Right lung (tissue), 5 donors: ENCODE measurements around the gene C10orf53. TPM values are rescaled to one million over a fixed set of nuclear protein-coding genes. Genes with fewer than 3 reads are reported as not detected.
"Not testable (repeated sequence)": the region's sequence is repeated elsewhere in the genome, so short reads cannot be mapped to it uniquely, and the experiment has no call there.

Experiments used
- DNase-seq, 2 donors: peaks; one replicate each; pipeline ENCODE4 v3.0.0-alpha.2; 2013
- polyA plus RNA-seq, 5 donors: library from polyadenylated mRNA; unstranded; fragments of 120-200 nt; gene quantifications; one replicate each; pipeline versions ENCODE4 v1.2.1 to v1.2.3, GENCODE V29; 2013; ENCODE audit warnings: inconsistent platforms in 1 of 5, low replicate concordance in 1 of 5; ENCODE audit not compliant: insufficient read length in 5 of 5, insufficient read depth in 1 of 5

Gene C10orf53
- polyA plus RNA-seq, 5 donors: 0.07 TPM; not detected in 4

DNA sequence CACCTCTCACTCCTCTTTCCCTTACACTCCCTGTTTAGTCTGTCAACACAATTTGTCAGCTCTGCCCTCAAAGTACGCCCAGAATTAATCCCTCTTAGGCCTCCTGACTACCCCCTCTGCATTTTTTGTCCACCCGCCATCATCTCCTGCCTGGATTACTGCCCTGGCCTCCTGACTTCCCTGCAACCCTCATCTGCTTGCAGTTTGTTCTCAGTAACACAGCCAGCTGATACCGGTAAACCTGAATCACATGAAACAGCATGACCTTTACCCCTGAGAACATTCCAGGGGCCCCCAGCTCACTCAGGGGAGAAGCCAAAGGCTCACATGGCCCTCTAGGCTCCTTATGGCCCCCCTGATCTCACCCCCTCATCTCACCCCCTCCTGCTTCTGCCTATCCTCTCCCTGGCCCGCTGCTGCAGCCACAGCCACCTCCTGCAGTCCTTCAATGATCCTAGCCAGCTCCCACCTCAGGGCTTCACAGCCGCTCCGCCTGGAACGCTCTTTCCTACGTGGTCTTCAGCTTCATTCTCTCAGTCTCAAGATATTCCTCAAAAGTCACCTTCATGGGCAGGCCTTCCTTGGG is 8.9 kb downstream of the C10orf53 start:
- DNase-seq: no peak

DNA sequence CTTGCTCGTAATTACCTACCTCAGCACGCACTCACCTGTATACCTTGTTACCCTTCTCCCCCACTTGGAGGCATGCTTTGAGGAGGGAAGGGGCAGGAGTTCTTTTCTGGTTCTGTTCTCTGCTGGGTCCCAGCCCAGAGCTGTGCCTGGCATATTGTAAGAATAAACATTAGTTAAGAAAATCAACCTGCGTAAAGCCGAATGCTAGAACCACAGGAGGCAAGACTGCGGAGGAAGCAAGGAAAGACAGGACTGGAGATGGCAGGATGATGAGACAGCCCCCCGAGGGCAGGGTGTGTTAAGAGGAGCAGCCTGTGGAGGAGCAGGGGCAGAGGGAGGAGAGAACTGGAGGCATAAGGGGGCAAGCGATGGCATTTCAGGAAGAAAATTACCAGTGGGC is 9.5 kb downstream of the C10orf53 start:
- no peak for DNase-seq

DNA sequence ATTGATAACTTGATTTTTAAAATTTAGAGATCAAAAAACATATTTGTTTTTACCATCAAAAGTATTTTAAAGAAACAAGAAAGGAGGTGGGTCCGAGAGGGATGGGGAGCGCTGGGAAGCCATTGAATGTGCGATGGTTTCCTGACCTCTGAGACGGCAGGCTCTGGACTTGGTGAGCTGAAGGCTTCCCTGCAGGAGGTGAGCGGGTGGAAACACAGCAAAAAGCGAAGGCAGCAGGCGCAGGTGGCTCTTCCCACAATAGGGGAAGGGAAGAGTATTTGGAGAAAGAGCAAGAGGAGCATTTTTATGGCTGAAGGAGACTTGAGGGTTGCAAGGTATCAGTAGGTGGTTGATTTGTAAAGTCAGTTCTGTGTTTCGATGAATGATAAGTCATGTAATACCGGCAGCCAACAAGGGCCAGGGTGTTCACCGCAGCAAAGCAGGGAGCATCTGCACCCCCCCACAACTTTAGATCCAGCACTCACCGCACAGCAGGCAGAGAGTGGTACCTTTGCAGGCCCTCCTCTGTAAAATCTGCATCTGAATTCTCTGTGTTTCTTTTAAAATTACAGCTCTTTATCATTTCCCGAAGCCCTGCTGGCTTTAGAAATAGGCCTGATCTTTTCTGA is 10.5 kb downstream of the C10orf53 start:
- DNase-seq: no peak

DNA sequence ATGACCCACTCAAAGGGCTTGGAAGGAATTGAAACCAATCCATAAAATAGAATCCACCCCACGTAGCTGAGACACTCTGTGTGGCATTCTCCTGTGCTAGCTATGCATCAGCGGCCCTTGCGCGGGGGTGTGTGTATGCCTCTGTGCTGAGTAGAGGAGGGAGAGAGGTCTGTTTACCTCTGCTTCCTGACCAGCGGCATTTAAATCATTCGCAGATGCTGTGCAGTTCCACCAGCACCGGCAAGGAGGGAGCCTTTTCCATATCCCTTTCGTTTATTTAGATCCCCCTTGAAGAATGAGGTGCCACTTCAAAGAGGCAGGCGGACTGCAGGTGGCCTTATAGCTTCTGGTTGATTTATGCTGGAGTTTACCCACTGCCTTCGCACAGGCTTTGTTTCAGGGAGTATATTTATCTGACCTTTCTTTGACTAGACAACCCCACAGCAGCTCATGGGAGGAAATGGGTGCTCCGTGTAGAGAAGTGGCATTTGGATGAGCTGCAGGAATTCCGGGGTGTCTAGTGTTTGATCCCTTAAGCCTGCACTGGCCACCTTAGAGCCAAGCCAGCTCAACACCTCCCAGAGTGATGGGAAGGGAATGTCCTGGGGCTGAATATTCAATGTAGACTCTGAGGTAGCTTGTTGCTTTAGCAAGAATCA is 11.4 kb downstream of the C10orf53 start:
- no peak for DNase-seq

DNA sequence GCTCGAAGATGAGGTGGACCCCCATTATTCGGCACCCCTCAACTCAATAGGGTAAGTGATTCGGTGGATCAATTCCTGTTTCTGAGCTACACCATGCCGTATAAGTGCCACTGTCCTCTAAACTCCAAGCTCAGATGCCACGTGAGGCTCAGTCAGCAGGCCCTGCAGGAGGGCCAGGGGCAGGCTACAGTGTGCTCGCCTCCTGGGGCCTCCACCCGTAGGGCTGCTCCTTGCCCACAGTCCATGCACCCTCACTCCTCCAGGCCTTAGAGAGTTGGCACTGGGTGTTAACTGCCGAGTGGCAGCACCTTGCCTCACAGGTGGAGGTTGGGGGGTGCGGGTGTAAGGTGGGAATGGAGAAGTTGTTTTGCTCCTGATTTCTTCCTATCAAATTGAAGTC is 12.1 kb downstream of the C10orf53 start:
- no peak for DNase-seq

DNA sequence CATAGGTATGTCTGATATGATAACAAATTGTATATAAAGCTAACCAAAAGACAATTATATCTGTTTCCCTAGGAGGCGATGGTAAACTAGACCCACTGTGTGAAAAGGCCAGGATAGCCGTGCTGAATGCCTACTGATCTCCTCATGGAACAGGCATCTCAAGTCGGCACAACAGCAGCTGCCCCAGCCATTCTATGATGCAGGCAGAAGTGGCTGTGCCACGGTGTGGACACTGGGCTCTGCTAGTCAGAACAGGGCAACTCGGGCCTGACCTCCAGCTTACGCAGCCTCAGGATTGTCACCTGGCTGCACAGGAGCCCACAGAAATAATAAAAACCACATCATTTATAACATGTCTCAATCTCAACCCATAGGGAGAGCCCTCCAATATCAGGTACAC is 15.0 kb downstream of the C10orf53 start:
- no peak for DNase-seq

DNA sequence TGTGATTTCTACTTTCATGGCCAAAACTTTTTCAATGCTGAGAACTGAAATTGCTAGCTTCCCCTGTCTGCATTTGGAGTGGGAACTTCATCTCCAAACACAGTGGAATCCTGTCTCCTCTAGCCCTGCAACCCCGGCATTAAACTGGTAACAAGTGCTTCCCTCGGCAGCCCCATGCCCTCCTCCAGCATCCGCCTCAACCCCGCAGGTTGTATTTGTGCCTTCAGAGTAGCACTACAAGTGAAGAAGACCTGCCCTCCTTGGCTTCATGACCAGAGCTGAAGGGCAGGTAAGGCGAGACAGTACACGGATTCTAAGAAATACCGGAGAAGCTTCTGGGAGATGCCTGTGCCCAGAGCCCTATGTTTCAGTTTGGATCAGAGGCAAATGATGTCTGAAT is 16.9 kb downstream of the C10orf53 start:
- no peak for DNase-seq

DNA sequence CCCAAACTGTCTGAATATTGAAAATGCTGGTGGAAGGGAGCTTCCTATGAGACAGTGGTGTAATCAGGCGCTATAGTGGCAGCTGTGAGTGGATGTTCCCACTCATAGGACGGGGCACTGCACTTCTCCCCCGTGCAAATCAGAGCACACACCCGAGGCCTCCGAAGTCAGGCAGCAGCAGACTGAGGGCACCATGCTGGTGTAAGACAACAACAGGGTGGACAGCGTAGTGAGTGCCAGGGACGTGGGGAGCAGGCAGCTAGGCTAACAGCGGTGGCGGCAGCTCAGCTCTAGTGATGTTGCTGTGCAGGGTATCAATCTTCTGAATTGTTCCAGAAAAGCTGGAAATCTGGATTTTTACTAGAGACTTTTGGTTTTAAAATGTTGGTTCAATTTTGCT is 19.2 kb downstream of the C10orf53 start:
- DNase-seq: no peak

DNA sequence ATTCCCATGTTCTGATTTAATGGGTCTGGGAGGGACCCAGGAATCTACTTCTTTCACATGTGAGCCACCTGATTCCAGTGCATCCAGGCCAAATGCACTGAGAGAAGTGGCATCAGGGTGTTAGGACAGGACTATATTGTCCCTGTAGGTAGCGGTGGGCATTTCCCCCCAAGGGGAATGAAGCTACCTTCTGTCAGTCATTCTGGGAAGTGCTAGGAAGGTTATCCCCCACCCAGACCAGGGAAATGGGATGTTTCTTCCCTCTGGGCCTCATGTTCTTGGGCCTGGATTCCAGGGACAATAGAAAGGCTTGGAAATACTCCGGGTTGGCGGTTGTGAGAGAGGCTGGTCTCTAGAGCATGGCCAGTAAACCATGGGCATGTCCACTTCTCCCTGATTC is 20.8 kb downstream of the C10orf53 start:
- DNase-seq: no peak

DNA sequence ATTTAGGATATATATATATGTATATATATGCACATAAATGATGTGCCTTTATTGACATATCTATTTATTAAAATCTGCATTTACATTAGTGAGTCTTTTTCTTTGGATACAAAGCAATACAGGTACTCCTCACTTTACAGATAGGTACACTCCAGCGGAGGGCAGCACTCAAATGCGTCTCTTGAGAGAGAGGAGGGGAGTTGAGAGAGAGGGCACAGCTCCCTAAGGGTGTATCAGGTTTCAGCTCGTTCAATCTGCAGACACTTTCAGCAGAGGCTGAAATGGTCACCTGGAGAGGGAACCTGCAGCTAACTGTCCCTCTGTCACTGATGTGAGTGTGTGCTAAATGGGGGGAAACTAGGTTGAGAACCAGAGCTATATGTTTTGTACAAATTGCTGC is 21.5 kb downstream of the C10orf53 start:
- peak in 1 of 2 donors; percentile 4 for DNase-seq

DNA sequence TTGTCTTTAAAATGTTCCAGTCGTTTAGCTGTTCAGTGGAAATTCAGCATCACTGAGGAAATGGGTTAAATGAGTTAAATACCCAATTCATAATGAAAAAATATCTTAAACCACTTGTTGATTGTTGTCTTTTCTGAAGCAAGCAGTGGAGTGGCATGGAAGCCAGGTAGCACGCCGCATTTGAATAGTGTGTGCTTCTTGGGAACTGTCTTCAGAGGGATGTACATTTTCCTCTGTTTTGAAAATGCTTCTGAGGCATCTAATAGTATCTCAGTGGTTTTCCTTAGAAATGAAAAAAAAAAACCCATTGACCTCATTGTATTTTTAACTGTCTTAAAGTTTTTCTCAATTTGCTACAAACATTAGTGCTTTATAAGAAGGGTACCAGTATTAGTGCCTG is 28.1 kb downstream of the C10orf53 start:
- DNase-seq: no peak

DNA sequence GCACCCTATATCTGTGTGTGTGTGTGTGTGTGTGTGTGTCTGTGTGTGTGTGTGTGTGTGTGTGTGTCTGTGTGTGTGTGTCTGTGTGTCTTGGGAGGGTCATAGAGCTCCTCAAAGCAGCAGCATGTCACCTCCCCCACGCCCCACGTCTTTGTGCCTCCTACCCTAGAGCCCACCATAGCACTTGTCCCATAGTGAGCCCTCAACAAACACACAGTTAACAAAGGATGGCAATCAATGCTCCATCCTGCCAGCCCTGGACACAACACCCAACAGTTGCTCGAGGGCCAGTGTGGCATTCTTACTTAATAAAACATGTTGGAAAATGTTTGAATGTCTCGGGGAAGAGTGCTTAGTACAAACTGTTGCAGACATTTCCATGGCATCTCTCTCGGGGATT is 30.5 kb downstream of the C10orf53 start:
- no peak for DNase-seq

DNA sequence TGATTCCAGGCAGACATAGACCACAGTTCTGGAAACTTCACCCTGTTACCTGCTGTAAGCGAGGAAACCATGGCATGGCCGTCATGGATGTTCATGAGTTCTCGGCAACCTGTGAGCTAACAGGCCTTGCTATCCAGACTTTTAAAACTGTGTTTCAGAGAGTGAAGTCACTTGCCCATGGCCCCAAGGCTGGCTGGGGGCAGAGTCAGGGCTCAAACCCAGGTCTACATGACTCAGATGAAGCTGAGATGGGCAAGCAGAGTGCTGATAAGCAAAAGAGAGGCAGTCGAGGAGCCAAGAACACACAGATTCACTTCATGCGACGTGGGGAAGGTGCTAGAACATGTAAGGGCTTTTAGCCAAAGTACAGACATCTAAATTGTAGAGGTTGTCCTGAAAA is 31.5 kb downstream of the C10orf53 start:
- no peak for DNase-seq

DNA sequence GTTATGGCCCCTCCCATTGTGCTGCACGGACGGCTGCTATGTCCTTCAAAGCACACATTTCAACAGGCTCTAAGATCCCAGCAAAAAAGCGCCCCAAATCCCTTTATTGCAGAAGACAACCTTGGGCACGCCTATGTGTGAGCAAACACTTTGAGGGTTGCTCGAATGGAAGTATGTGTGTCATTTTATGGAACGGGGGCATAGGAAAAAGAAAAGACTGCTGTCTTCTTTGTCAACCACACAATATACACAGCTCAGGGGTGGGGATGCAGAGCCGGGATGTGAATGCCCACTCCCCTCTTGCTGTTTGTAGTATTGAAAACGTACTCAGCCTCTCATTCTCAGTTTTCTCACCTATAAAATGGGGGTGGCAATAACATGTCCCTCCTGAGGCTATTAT is 32.0 kb downstream of the C10orf53 start:
- DNase-seq: no peak

DNA sequence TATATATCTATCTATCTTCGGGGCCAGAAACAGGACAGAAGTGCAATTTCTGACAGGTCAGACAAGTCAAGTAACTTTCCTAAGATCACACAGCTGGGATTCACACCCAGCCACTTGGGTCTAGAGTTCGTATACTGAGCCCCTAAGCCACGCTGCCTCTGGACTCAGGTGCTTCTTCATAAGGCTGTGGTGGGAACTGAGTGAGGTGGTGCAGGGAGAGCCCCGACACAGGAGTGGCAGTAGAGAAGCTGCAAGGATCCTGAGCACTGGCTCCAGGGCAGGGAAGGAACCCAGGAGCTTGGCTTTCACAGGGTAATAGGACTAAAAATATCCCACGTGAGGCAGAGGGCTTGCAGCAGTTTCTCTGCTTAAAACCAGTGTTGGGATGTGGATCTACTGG is 33.8 kb downstream of the C10orf53 start:
- no peak for DNase-seq

DNA sequence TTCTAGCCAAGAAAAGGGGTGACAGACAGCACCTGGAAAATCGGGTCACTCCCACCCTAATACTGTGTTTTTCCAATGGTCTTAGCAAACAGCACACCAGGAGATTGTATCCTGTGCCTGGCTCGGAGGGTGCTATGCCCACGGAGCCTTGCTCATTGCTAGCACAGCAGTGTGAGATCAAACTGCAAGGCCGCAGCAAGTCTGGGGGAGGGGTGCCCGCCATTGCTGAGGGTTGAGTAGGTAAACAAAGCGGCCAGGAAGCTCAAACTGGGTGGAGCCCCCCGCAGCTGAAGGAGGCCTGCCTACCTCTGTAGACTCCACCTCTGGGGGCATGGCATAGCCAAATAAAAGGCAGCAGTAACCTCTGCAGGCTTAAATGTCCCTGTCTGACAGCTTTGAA is 35.7 kb downstream of the C10orf53 start:
- not testable (repeated sequence) for DNase-seq

DNA sequence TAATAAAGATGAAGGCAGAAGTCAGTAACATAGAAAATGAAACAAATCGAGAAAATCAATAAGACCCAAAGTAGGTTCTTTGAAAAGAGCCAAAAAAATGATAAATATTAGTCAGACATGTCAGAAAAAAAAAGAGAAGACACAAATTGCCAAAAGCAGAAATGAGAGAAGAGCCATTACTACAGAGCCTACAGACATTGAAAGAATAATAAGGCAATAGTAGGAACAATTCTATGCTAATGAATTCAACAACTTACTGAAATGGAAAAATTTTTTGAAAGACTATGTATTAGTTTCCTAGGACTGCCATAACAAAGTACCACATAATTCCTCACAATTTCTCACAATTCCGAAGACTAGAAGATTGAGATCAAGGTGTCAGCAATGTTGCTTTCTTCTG is 47.1 kb downstream of the C10orf53 start:
- no peak for DNase-seq

DNA sequence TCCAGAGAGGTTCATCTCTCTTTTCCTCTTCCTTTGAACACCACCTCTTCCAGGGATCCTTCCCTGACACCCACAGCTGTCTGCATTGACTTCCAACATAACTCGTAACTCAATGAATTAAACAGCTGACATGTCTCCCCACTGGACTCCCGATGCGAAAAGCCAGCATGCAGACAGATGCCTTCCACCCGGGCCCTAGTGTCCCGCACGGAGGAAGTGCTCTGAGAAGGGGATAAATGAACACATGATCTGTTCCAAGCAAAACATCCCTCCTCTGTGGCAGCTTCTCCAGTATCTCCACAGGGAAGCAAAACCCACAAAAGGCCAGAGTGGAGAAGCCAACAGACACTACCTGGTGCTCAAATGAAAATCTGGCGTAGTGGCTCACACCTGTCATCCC is 54.4 kb downstream of the C10orf53 start:
- no peak for DNase-seq

DNA sequence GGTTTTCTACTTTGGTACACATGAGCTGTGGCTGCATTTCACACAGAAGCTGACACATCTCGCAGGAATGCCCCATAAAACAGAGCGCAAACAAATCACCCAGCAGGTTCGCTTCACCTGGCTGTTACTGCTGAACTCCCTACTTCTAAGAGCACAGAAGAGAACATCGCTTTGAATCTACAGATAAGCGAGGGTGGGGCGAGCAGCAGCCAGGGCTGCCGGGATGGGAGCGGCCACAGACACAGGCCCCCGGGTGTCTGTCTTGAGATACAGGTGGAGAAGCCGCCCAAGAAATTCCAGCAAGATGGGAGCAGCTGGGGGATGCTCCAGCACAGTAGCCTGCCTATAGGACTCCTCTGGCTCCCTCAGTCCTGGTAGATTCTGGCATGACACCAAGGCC is 55.2 kb downstream of the C10orf53 start:
- no peak for DNase-seq

DNA sequence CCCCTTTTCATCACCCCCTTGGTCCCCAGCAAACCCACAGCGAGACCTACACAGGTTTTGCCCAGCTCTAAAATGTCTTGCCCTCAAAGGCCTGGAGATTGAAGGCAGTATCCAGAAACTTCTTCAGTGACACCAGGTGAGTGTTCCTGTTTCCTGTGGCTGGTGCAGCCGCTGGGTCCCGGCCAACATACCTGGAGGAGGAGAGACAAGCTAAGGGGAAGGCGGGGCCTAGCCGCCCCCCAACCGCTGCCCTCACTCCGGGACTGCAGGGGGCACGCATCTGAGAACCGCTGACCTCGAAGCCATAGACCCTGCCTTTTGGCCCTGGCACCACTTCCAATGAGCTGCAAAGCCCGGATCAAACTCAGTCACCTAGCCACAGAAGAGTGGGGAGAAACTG is 55.7 kb downstream of the C10orf53 start:
- DNase-seq: no peak

DNA sequence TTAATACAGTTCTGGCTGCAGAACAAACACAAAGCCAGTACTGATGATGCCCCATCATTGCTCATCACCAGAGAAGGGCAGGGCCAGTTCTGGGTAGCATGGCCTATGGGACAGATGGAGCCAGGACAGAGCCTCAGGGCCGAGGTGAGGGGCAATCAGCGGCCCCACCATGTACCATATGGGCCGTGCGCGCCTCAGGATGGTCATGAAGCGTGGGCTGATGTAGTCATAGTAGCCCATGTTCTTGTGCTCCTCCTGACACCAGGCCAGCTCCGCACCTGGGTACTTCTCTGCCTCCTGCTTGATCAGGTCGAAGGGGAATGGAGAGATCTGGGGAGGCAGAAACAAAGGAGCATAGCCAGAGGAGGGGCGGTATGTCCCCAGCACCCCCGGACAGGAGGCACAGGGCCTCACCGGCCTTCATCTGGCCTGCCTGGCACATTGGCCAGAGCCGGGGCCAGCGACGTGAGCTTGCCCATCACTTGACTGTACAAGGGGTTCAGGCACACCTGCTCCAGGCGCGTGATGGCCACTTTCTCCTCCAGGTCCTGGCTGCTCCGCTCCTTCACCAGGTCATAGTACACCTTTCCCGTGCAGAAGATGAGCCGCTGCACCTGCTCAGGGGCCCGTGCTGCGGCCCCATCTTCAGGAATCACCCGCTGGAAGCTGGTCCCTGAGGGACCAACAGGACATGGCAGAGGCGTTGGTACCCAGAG is 56.6 kb downstream of the C10orf53 start:
- no peak for DNase-seq

DNA sequence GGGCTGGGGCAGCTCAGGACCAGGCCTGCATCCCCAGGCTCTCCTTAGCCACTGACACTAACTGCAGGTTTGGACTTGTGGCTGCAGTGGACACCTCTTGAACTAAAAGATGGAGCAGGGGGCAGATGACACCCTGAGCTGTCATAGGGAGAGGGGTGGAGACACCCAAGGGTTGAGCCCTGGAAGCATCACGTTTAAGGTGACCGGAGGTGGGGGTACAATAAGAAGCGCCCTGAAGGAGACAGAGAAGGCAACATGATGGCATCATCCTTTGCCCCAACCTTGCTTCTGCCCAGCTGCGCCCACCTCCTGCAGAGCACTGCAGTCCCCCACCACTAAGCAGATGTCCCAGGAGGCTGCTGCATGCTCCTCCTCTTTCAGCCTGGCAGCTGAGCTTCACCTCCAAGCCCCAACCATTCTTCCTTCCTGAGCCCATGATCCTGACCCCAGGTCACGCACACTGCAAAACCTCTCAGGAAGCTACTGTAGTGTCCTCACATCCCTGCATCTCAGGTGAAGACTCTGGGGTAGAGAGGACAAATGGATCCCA is 57.2 kb downstream of the C10orf53 start:
- DNase-seq: no peak
